ENCODE results near the gene ABCB11.
"Not testable (repeated sequence)": the region's sequence is repeated elsewhere in the genome, so short reads cannot be mapped to it uniquely, and the experiment has no call there.

Gene ABCB11

DNA sequence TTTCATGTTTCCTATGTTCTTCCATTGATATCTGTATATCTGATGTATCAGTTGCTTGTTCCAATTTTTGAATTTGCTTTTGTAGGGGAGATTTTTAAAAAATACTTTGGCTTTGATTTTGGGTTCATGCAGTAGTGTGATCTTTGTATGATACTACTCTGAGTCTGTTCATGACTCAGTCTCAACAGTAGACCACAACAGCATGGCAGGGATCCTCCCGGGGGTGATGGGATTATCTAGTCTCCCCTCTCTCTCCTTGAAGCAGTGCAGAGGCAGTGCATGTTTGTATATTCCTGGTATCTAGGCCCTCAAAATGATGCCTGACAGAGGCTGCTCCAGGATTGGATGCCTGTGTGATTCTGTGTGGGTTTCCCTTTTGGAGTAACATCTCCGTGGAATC lies 74.7 kb downstream of the ABCB11 start:
- no peak for DNase-seq
- no peak for ATAC-seq (replicated peaks)
- peaks cover 12 to 18% of the 10 kb centered on the region in 2 donors for H3K9me3 Mint-ChIP-seq
- no peak overlapping the region for H3K4me3 Mint-ChIP-seq
- no peak overlapping the region for H3K27ac Mint-ChIP-seq
- peaks cover 2 to 4% of the 10 kb centered on the region in 2 donors for H3K36me3 Mint-ChIP-seq
- H3K27me3 Mint-ChIP-seq, result peaks cover 0 to 16% of the 10 kb centered on the region in 2 donors
- peaks cover 0 to 1% of the 10 kb centered on the region in 2 donors for H3K4me1 Mint-ChIP-seq

- DNase-seq (no peak), ATAC-seq (replicated peaks) (no peak)
- H3K4me3 Mint-ChIP-seq, result no peak overlapping the region
- peaks cover 0 to 16% of the 10 kb centered on the region in 2 donors for H3K27me3 Mint-ChIP-seq
- H3K36me3 Mint-ChIP-seq, result peaks cover 2 to 4% of the 10 kb centered on the region in 2 donors
- H3K4me1 Mint-ChIP-seq, result no peaks in the 10 kb centered on the region
- peaks cover 12 to 18% of the 10 kb centered on the region in 2 donors for H3K9me3 Mint-ChIP-seq
- H3K27ac Mint-ChIP-seq, result no peak overlapping the region
Observed at GRCh38 chr2:168955321-168955720, 75.8 kb downstream of the ABCB11 start.

DNA sequence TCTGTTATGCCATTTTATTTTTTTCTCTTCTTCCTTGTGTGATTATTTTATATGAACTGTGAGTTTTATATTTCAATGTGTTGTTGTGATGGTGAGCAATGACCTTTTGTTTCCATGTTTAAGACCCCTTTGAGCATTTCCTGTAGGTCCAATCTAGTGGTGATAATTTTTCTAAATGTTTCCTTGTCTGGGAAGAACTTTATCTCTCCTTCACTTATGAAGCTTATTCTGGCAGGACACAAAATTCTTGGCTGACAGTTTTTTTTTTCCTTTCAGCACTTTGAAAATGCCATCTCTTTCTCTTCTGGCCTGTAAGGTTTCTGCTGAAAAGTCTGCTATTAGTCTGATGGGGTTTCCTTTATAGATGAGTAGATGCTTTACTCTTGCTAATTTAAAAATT lies 76.9 kb downstream of the ABCB11 start:
- no peak overlapping the region for H3K4me3 Mint-ChIP-seq
- no peak overlapping the region for H3K27ac Mint-ChIP-seq
- H3K4me1 Mint-ChIP-seq, result no peaks in the 10 kb centered on the region
- ATAC-seq (replicated peaks) (no peak), DNase-seq (no peak)
- H3K9me3 Mint-ChIP-seq, result peaks cover 12 to 18% of the 10 kb centered on the region in 2 donors
- H3K27me3 Mint-ChIP-seq, result peaks cover 0 to 16% of the 10 kb centered on the region in 2 donors
- H3K36me3 Mint-ChIP-seq, result peaks cover 2 to 4% of the 10 kb centered on the region in 2 donors

- no peaks in the 10 kb centered on the region for H3K4me1 Mint-ChIP-seq
- H3K4me3 Mint-ChIP-seq, result no peak overlapping the region
- peaks cover 0 to 16% of the 10 kb centered on the region in 2 donors for H3K27me3 Mint-ChIP-seq
- ATAC-seq (replicated peaks) (no peak), DNase-seq (no peak)
- H3K9me3 Mint-ChIP-seq, result peaks cover 12 to 18% of the 10 kb centered on the region in 2 donors
- H3K27ac Mint-ChIP-seq, result no peak overlapping the region
- H3K36me3 Mint-ChIP-seq, result peaks cover 2 to 4% of the 10 kb centered on the region in 2 donors
Observed at GRCh38 chr2:168952424-168952823, 78.7 kb downstream of the ABCB11 start.

GRCh38 chr2:168951871-168952270 lies 79.3 kb downstream of the ABCB11 start:
- Mint-ChIP-seq H3K36me3 (peaks cover 2 to 4% of the 10 kb centered on the region in 2 donors), H3K27ac (no peak overlapping the region), H3K4me1 (no peaks in the 10 kb centered on the region), H3K9me3 (peaks cover 12 to 18% of the 10 kb centered on the region in 2 donors), H3K4me3 (no peak overlapping the region), H3K27me3 (peaks cover 0 to 16% of the 10 kb centered on the region in 2 donors)
- ATAC-seq (replicated peaks), result no peak
- DNase-seq, result no peak

- no peak for ATAC-seq (replicated peaks)
- DNase-seq, result no peak
- peaks cover 5 to 12% of the 10 kb centered on the region in 2 donors for H3K9me3 Mint-ChIP-seq
- H3K4me3 Mint-ChIP-seq, result no peak overlapping the region
- peaks cover 2 to 4% of the 10 kb centered on the region in 2 donors for H3K36me3 Mint-ChIP-seq
- H3K27ac Mint-ChIP-seq, result no peak overlapping the region
- H3K4me1 Mint-ChIP-seq, result no peaks in the 10 kb centered on the region
- peaks cover 0 to 6% of the 10 kb centered on the region in 2 donors for H3K27me3 Mint-ChIP-seq
Observed at GRCh38 chr2:168949324-168949723, 81.8 kb downstream of the ABCB11 start.

DNA sequence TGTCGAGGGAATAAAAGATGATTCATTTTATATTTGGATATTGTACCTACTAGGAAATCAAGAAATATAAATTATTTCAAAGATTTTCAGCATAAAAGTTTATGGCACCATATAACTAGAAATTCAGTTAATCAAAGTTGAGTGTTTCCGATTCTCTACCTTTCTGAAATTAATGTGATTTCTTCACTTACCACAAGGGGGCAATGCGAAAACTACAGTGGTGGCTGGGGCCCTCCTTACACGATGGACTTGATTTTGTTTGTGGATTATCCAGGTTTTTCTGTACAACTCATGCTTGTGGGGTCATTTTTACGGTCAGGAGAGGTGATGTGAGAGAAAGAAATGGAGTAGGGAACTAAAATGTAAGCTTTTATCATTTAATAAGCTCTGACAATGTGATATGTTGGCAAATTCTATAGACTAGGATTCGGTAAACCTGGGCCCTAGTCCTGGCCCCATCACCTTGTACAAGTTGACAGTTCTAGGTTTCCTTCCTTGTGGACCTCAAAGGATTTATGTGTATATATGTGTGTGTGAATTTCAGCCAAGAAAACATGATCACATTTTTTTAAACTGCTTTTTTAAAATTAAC lies 82.4 kb downstream of the ABCB11 start:
- no peak overlapping the region for H3K27ac Mint-ChIP-seq
- H3K36me3 Mint-ChIP-seq, result peaks cover 2 to 4% of the 10 kb centered on the region in 2 donors
- DNase-seq (no peak), ATAC-seq (replicated peaks) (peak in 1 of 2 donors; percentile 50)
- H3K27me3 Mint-ChIP-seq, result peaks cover 0 to 6% of the 10 kb centered on the region in 2 donors
- no peak overlapping the region for H3K4me3 Mint-ChIP-seq
- H3K9me3 Mint-ChIP-seq, result peaks cover 3 to 12% of the 10 kb centered on the region in 2 donors
- H3K4me1 Mint-ChIP-seq, result no peaks in the 10 kb centered on the region

- Mint-ChIP-seq H3K27me3 (peaks cover 0 to 6% of the 10 kb centered on the region in 2 donors), H3K36me3 (no peaks in the 10 kb centered on the region), H3K4me3 (no peak overlapping the region), H3K27ac (no peak overlapping the region), H3K9me3 (no peaks in the 10 kb centered on the region), H3K4me1 (no peaks in the 10 kb centered on the region)
- ATAC-seq (replicated peaks) (no peak), DNase-seq (no peak)
Observed at GRCh38 chr2:168945508-168945907, 85.6 kb downstream of the ABCB11 start.

- H3K36me3 Mint-ChIP-seq, result no peaks in the 10 kb centered on the region
- H3K27me3 Mint-ChIP-seq, result peaks cover 0 to 6% of the 10 kb centered on the region in 2 donors
- ATAC-seq (replicated peaks), result no peak
- H3K27ac Mint-ChIP-seq, result no peak overlapping the region
- H3K4me1 Mint-ChIP-seq, result no peaks in the 10 kb centered on the region
- DNase-seq, result no peak
- H3K9me3 Mint-ChIP-seq, result no peaks in the 10 kb centered on the region
- H3K4me3 Mint-ChIP-seq, result no peak overlapping the region
Observed at GRCh38 chr2:168944065-168944464, 87.1 kb downstream of the ABCB11 start.

- ATAC-seq (replicated peaks) (no peak), DNase-seq (no peak)
- Mint-ChIP-seq H3K4me1 (no peaks in the 10 kb centered on the region), H3K4me3 (no peak overlapping the region), H3K36me3 (no peaks in the 10 kb centered on the region), H3K9me3 (no peaks in the 10 kb centered on the region), H3K27me3 (peaks cover 0 to 6% of the 10 kb centered on the region in 2 donors), H3K27ac (no peak overlapping the region)
Observed at GRCh38 chr2:168941297-168941696, 89.8 kb downstream of the ABCB11 start.

- Mint-ChIP-seq H3K4me3 (no peak overlapping the region), H3K27ac (no peak overlapping the region), H3K9me3 (no peaks in the 10 kb centered on the region), H3K27me3 (peaks cover 0 to 8% of the 10 kb centered on the region in 2 donors), H3K36me3 (no peaks in the 10 kb centered on the region), H3K4me1 (no peaks in the 10 kb centered on the region)
- DNase-seq, result no peak
- ATAC-seq (replicated peaks), result no peak
Observed at GRCh38 chr2:168939918-168940317, 91.2 kb downstream of the ABCB11 start.

GRCh38 chr2:168939061-168939460 lies 92.1 kb downstream of the ABCB11 start:
- Mint-ChIP-seq H3K4me3 (no peak overlapping the region), H3K27ac (no peak overlapping the region), H3K27me3 (peaks cover 0 to 10% of the 10 kb centered on the region in 2 donors), H3K36me3 (no peaks in the 10 kb centered on the region), H3K9me3 (no peaks in the 10 kb centered on the region), H3K4me1 (no peaks in the 10 kb centered on the region)
- ATAC-seq (replicated peaks) (no peak), DNase-seq (no peak)

DNA sequence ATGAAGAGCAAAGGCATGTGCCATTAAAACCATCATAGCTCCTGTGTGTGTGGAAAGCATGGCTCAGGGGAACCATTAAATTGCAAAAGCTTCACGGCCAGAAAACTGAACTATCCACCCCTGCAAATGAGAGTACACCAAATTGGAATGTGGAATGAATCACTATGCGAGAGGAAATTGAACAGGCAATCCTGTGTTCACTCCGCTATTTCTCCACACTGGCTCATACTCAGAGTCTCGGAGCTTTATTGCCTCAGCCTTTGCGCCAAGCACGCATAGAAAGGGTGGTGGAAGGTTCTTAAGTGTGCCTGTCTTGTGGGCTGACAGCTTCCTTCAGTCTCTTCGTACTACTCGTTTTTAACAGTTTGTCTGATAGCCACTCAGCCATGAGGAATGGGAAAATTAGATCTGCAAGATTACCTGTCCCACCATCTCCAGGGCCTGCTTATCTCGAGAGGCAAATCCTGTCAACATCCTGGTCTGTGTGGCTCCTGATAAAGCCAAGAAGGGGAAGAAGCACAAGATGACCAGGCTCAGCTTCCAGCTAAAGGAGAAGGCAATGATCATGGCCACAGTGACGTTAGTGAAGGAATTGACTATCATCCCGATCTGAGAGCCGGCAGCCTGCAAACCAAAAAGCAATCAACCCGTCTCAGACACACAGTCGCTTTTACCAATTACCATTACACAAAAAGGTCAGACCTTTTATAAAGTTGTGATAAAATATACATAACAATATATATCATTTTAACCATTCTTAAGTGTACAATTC lies 95.1 kb downstream of the ABCB11 start:
- H3K27ac Mint-ChIP-seq, result no peak overlapping the region
- DNase-seq (no peak), ATAC-seq (replicated peaks) (no peak)
- H3K4me3 Mint-ChIP-seq, result no peak overlapping the region
- H3K36me3 Mint-ChIP-seq, result peaks cover 0 to 4% of the 10 kb centered on the region in 2 donors
- H3K9me3 Mint-ChIP-seq, result no peaks in the 10 kb centered on the region
- peaks cover 0 to 10% of the 10 kb centered on the region in 2 donors for H3K27me3 Mint-ChIP-seq
- H3K4me1 Mint-ChIP-seq, result no peaks in the 10 kb centered on the region

- no peak for ATAC-seq (replicated peaks)
- peaks cover 0 to 4% of the 10 kb centered on the region in 2 donors for H3K36me3 Mint-ChIP-seq
- H3K4me3 Mint-ChIP-seq, result no peak overlapping the region
- H3K27ac Mint-ChIP-seq, result no peak overlapping the region
- peaks cover 0 to under 1% of the 10 kb centered on the region in 2 donors for H3K4me1 Mint-ChIP-seq
- DNase-seq, result no peak
- no peaks in the 10 kb centered on the region for H3K9me3 Mint-ChIP-seq
- peaks cover 0 to 10% of the 10 kb centered on the region in 2 donors for H3K27me3 Mint-ChIP-seq
Observed at GRCh38 chr2:168934826-168935225, 96.3 kb downstream of the ABCB11 start.

DNA sequence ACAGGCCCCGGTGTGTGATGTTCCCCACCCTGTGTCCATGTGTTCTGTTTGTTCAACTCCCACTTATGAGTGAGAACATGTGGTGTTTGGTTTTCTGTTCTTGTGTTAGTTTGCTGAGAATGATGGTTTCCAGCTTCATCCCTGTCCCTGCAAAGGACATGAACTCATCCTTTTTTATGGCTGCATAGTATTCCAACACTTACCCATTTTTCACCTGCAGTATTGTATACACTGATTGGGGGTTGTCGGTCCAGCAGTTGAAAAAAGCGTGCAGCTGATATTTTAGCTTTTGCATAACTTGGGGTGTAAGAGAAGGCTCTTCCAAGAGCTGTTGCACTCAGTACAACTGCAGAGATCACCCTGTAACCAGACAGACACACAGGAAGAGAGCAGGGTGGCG lies 99.0 kb downstream of the ABCB11 start:
- H3K4me3 Mint-ChIP-seq; H3K36me3 Mint-ChIP-seq; ATAC-seq (replicated peaks); DNase-seq; H3K27ac Mint-ChIP-seq; H3K9me3 Mint-ChIP-seq: not testable (repeated sequence)
- Mint-ChIP-seq H3K27me3 (peaks cover 0 to 10% of the 10 kb centered on the region in 2 donors), H3K4me1 (peaks cover 8 to 10% of the 10 kb centered on the region in 2 donors)

Data from stimulated activated naive B cell treated with anti-CD40 and anti-IgM and Interleukin-4, amounts not matched to agents 10 μg/mL and 1 μg/mL and 100 μg/mL, for 72 hours (primary cell).